ENCODE data around the gene RPRD1B. TPM values are rescaled to one million over a fixed set of nuclear protein-coding genes. Genes with fewer than 3 reads are reported as not detected.

Gene RPRD1B
- total and polyA plus RNA-seq, 2 of the 13 experiments (the other 11 are each of a cell fraction or from before 2014, with no cell fraction given) = 31.1 to 41.5 TPM

DNA sequence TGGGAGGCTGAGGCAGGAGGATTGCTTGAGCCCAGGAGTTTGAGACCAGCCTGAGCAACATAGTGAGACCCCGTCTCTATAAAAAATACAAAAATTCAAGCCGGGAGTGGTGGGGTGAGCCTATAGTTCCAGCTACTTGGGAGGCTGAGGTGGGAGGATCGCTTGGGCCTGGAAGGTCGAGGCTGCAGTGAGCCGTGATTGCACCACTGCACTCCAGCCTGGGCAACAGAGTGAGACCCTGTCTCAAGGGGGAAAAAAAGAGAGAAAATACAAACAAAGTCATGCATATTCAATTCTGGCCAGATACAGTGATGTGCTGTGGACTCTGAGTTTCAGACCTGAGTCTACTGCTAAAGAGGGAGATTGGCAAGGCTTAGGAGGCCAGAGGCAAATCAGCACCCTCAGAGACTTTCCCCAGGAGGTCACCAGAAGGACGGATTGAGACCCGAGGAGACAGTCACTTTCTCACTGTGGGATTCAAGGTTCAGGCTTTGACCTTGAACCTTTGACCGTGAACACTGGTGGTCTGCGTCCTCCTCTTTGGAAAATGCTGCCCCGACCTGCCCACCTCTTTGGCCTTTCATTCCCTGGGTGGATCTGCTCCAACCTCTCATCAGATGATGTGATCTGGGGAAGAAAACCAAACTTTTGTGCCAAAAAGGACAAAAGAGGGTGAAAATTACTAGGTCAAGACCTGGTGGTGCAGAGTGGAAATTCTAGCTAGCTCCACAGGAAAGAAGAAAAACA lies 100.3 kb downstream of the RPRD1B start (continued):
- TF ChIP-seq SOX13 (IDR thresholded peaks at IDR 0.05) (no peak), SOX13 (CRISPR knock-in tag; conservative IDR thresholded peaks at IDR 0.05 in 1 of 2, IDR thresholded peaks at IDR 0.05 in 1 of 2) (no peak), SP4 (CRISPR knock-in tag; IDR thresholded peaks at IDR 0.05) (peak; percentile 27; the same call in 1 of the 2 replicates), RNF2 (conservative IDR thresholded peaks at IDR 0.05; ENCODE audit: low read depth) (no peak), ISL2 (CRISPR knock-in tag; IDR thresholded peaks at IDR 0.05) (peak; percentile 10; the same call in 1 of the 2 replicates), MLLT10 (CRISPR knock-in tag; IDR thresholded peaks at IDR 0.05) (no peak), ZNF44 (CRISPR knock-in tag; IDR thresholded peaks at IDR 0.05) (no peak), RNF219 (CRISPR knock-in tag; IDR thresholded peaks at IDR 0.05) (no peak), TBP (CRISPR knock-in tag; IDR thresholded peaks at IDR 0.05) (no peak), AGO1 (IDR thresholded peaks at IDR 0.05; ENCODE audit: low read depth, low read length, poor library complexity, severe bottlenecking) (no peak), KMT2B (CRISPR knock-in tag; IDR thresholded peaks at IDR 0.05) (no peak), ZNF24 (IDR thresholded peaks at IDR 0.05) (no peak), HBP1 (CRISPR knock-in tag; IDR thresholded peaks at IDR 0.05; ENCODE audit: low read depth) (no peak), ZNF740 (CRISPR knock-in tag; IDR thresholded peaks at IDR 0.05) (no peak), ZNF501 (CRISPR knock-in tag; IDR thresholded peaks at IDR 0.05) (peak; percentile 78; the same call in 1 of the 2 replicates), ZNF224 (CRISPR knock-in tag; IDR thresholded peaks at IDR 0.05) (no peak), ZNF557 (CRISPR knock-in tag; IDR thresholded peaks at IDR 0.05) (no peak)
- TF ChIP-seq, protein P1, sequence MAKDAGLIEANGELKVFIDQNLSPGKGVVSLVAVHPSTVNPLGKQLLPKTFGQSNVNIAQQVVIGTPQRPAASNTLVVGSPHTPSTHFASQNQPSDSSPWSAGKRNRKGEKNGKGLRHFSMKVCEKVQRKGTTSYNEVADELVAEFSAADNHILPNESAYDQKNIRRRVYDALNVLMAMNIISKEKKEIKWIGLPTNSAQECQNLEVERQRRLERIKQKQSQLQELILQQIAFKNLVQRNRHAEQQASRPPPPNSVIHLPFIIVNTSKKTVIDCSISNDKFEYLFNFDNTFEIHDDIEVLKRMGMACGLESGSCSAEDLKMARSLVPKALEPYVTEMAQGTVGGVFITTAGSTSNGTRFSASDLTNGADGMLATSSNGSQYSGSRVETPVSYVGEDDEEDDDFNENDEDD (CRISPR knock-in tag; IDR thresholded peaks at IDR 0.05; ENCODE audit: borderline replicate concordance) = no peak
- TF ChIP-seq, protein P2, sequence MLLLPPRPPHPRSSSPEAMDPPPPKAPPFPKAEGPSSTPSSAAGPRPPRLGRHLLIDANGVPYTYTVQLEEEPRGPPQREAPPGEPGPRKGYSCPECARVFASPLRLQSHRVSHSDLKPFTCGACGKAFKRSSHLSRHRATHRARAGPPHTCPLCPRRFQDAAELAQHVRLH (CRISPR knock-in tag; IDR thresholded peaks at IDR 0.05; ENCODE audit: borderline replicate concordance, low read depth) = 0 out of 2 replicates have a peak, but pooled peaks have one; percentile 18
- TF ChIP-seq, protein P3, sequence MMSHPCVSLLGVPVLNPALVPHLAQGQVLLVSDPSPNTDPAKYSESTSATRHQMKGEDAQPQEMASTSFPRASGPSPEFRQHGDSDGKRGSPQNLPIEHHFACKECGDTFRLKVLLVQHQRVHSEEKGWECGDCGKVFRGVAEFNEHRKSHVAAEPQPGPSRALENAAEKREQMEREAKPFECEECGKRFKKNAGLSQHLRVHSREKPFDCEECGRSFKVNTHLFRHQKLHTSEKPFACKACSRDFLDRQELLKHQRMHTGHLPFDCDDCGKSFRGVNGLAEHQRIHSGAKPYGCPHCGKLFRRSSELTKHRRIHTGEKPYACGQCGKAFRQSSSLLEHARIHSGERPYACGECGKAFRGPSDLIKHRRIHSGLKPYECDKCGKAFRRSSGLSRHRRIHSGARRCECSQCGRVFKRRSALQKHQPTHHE (CRISPR knock-in tag; IDR thresholded peaks at IDR 0.05; ENCODE audit: borderline replicate concordance) = no peak
- TF ChIP-seq, protein P4, sequence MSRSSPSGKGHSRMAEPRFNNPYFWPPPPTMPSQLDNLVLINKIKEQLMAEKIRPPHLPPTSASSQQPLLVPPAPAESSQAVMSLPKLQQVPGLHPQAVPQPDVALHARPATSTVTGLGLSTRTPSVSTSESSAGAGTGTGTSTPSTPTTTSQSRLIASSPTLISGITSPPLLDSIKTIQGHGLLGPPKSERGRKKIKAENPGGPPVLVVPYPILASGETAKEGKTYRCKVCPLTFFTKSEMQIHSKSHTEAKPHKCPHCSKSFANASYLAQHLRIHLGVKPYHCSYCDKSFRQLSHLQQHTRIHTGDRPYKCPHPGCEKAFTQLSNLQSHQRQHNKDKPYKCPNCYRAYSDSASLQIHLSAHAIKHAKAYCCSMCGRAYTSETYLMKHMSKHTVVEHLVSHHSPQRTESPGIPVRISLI (CRISPR knock-in tag; IDR thresholded peaks at IDR 0.05; ENCODE audit: borderline replicate concordance) = no peak
